ENCODE results near the gene DIPK1A.
"Not testable (repeated sequence)": the region's sequence is repeated elsewhere in the genome, so short reads cannot be mapped to it uniquely, and the experiment has no call there.

- TF ChIP-seq ZNF274 (IDR thresholded peaks at IDR 0.05; ENCODE audit: low read depth, low read length); YY1 (IDR thresholded peaks at IDR 0.05; ENCODE audit: insufficient read depth, insufficient read length); SUZ12 (IDR thresholded peaks at IDR 0.05; ENCODE audit: extremely low read depth, insufficient read depth, insufficient read length): not testable (repeated sequence)
Observed at GRCh38 chr1:92974112-92974511, 12.8 kb upstream of the DIPK1A start.
